CD1c-positive myeloid dendritic cell (primary cell): ENCODE results near the gene TAP2.

Experiments
- DNase-seq: peaks from one replicate; pipeline ENCODE4 v3.0.0-alpha.2; 2016; ENCODE audit errors: extremely low spot score

TAP2 gene

GRCh38 chr6:32792901-32793435, 45.6 kb downstream of the TAP2 start:
- no peak for DNase-seq

DNA sequence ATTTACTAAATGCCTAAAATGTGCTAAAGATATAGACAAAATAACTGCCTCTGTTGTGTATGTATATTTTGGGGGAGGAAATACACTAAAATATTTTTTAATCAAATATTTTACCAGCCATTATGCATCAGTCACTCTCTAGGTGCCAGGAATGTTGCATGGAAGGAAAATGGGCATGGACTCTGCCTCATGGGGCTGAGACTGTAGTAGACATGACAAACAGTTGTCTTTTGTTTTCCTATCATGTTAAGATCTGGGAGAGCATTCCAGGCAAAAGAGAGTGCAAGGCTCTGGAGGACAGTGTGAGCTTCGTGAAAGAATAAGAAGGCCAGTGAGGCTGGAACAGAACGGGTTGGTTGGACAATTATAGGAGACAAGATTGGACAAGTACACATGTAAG, 48.2 kb downstream of the TAP2 start:
- DNase-seq, result no peak
